ENCODE measurements around the gene SNTB2. TPM values are rescaled to one million over a fixed set of nuclear protein-coding genes. Genes with fewer than 3 reads are reported as not detected.
A peak's percentile ranks its signal among the peaks of the same experiment; 100 is the strongest.

Gene SNTB2
- total and polyA plus RNA-seq, 5 donors, result 7.0 to 30.4 (median 20.7) TPM

DNA sequence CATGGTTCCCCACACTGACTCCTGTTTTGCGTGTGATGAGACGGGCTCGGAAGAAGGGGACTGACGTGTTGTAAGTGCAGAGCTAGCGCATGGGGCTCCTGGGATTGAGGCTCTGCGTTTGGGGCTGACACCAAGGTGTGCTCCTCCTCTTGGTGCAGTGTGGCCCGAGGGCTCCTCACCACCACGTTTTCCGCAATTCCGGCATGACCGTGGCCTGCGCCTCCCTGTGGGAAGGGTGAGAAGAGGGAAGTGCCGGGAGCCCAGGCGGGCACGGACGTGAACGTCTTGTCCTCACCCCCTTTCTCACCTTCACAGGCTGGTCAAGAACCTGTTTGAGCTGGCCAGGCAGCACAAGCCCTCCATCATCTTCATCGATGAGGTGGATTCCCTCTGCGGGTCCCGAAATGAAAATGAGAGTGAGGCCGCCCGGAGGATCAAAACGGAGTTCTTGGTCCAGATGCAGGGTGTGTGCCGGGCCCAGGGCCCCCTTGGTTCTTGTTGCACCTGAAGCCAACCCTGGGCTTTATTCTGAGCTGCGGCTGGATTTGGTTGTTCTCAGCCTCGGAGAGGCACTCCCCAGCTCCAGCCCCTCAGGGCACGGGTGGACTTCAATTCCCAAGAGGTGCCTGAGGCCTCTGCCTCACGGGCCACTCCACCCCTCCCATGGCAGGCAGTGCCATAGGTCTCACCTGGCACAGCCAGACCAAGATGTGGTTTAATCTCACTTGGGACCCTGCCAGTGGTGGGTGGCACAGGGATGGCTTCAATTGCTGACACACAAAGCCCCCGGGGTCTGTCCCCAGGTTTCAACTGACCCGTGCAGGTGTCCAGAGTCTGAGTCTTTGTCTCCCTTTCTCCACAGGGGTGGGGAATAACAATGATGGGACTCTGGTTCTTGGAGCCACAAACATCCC is 133.1 kb downstream of the SNTB2 start:
- DNase-seq (peak in 1 of 3 donors; percentile 52), ATAC-seq (no peak)
- WGBS, result 91% methylated on average over 30 of the region's 30 CpGs
- no peak overlapping the region for H3K4me3 ChIP-seq (ENCODE audit: low read length)
- H3K4me1 ChIP-seq (ENCODE audit: control insufficient read depth, insufficient read depth, low read length), result no peaks in the 10 kb centered on the region
- intact Hi-C loops (cut with DNase I), result no loop called here
- no peaks in the 10 kb centered on the region for H3K27me3 ChIP-seq (ENCODE audit: control insufficient read depth, insufficient read depth)
- H3K27ac ChIP-seq (ENCODE audit: low read length), result no peak overlapping the region
- H3K9me3 ChIP-seq (ENCODE audit: control insufficient read depth, low read length), result no peaks in the 10 kb centered on the region

DNA sequence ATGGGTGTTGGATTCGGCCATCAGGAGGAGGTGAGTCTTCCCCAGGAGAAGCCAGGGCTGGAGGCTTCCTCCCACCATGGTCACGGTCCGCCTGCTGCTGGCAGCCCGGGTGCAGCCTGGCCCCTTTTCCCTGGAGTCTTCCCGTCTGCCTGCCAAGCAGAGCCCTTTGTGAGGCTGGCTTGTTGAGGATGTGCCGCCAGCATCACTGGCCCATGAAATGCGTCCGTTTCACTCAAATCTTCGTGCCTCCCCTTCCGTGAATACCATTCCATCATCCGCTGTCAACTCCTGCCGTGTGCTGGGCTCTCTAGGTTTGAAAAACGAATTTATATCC is 133.7 kb downstream of the SNTB2 start:
- intact Hi-C loops (cut with DNase I), result no loop called here
- Histone ChIP-seq H3K4me3 (ENCODE audit: low read length) (no peak overlapping the region), H3K27me3 (ENCODE audit: control insufficient read depth, insufficient read depth) (no peaks in the 10 kb centered on the region), H3K4me1 (ENCODE audit: control insufficient read depth, insufficient read depth, low read length) (no peaks in the 10 kb centered on the region), H3K9me3 (ENCODE audit: control insufficient read depth, low read length) (no peaks in the 10 kb centered on the region), H3K27ac (ENCODE audit: low read length) (no peak overlapping the region)
- no peak for DNase-seq
- 87% methylated on average over 13 of the region's 13 CpGs for WGBS
- ATAC-seq, result no peak

DNA sequence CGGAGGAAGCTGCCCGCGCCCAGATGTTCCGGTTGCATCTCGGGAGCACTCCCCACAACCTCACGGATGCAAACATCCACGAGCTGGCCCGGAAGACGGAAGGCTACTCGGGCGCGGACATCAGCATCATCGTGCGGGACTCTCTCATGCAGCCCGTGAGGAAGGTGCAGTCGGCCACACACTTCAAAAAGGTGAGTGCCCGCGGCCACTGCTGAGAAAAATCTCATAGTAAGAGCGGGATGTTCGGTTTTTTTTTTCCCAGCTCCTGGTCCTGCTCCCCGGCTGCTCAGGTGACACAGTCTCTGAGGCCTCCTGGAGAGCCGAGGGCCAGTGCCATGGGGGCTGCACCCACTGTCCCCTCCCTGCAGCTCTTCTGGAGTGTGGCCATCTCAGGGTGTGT is 134.1 kb downstream of the SNTB2 start:
- Histone ChIP-seq H3K27ac (ENCODE audit: low read length) (no peak overlapping the region), H3K4me3 (ENCODE audit: low read length) (no peak overlapping the region), H3K9me3 (ENCODE audit: control insufficient read depth, low read length) (no peaks in the 10 kb centered on the region), H3K4me1 (ENCODE audit: control insufficient read depth, insufficient read depth, low read length) (no peaks in the 10 kb centered on the region), H3K27me3 (ENCODE audit: control insufficient read depth, insufficient read depth) (no peaks in the 10 kb centered on the region)
- DNase-seq (no peak), ATAC-seq (no peak)
- intact Hi-C loops (cut with DNase I), result no loop called here
- 92% methylated on average over 22 of the region's 22 CpGs for WGBS

DNA sequence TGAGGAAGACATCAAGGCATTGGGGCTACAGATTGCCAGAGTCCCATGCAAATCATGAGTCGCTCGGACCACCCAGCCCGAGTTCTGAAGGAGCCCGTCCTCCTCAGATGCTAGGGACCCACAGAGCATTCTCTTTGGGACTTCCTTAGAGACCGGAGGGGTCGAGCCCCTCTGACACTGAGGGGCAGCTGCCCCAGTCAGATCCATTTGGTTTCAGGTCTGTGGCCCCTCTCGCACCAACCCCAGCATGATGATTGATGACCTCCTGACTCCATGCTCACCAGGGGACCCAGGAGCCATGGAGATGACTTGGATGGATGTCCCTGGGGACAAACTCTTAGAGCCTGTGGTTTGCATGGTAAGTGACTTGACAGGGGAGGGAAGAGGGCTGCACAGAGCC is 135.4 kb downstream of the SNTB2 start:
- intact Hi-C loops (cut with DNase I), result no loop called here
- Histone ChIP-seq H3K27me3 (ENCODE audit: control insufficient read depth, insufficient read depth) (no peaks in the 10 kb centered on the region), H3K4me3 (ENCODE audit: low read length) (no peak overlapping the region), H3K4me1 (ENCODE audit: control insufficient read depth, insufficient read depth, low read length) (no peaks in the 10 kb centered on the region), H3K9me3 (ENCODE audit: control insufficient read depth, low read length) (no peaks in the 10 kb centered on the region), H3K27ac (ENCODE audit: low read length) (no peak overlapping the region)
- WGBS, result 86% methylated on average over 7 of the region's 7 CpGs
- DNase-seq (no peak), ATAC-seq (no peak)

DNA sequence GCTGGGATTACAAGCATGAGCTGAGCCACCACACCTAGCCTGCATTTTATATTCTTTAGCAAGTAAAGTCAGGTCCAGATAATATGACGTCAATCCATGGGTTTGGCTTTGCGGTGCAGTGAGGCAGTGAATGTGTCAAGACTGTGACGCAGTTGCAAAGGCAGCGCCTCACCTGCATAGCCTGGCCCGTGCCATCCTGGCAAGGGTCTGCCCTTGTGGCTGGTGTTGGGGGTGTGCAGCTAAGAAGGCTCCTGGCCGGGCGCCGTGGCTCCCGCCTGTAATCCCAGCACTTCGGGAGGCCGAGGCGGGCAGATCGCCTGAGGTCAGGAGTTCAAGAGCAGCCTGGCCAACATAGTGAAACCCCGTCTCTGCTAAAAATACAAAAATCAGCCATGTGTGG is 136.5 kb downstream of the SNTB2 start:
- Histone ChIP-seq H3K9me3 (ENCODE audit: control insufficient read depth, low read length) (no peaks in the 10 kb centered on the region), H3K4me1 (ENCODE audit: control insufficient read depth, insufficient read depth, low read length) (peaks cover 2% of the 10 kb centered on the region), H3K27ac (ENCODE audit: low read length) (no peak overlapping the region), H3K27me3 (ENCODE audit: control insufficient read depth, insufficient read depth) (no peaks in the 10 kb centered on the region), H3K4me3 (ENCODE audit: low read length) (no peak overlapping the region)
- intact Hi-C loops (cut with DNase I), result no loop called here
- ATAC-seq, result no peak
- WGBS, result 91% methylated on average over 14 of the region's 14 CpGs
- DNase-seq, result no peak

DNA sequence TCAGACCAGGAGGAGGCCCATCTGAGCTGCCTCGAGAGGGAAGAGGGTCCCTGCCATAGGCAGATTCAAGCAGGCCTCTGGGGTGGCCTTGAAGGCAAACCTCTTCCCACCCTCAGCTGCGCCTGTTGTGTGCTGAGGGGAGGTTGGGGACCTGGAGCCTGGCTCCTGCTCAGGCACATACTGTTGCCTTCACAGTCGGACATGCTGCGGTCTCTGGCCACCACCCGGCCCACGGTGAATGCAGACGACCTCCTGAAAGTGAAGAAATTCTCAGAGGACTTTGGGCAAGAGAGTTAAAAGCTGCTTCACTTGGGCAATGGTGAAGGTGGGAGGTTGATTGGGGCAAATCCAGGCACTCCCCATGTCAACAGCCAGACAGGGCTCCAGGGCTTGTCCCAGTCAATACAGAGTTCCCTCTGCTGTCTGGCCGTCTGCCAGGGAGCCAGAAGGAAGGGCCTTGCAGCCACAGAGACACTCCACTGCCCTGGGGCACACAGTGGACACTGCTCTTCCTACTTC is 137.1 kb downstream of the SNTB2 start:
- ATAC-seq (peak; percentile 34 to 54), DNase-seq (peak; percentile 71 to 87 (median 87))
- 79% methylated on average over 8 of the region's 8 CpGs for WGBS
- no peaks in the 10 kb centered on the region for H3K27me3 ChIP-seq (ENCODE audit: control insufficient read depth, insufficient read depth)
- intact Hi-C loops (cut with DNase I), result no loop called here
- no peak overlapping the region for H3K27ac ChIP-seq (ENCODE audit: low read length)
- no peak overlapping the region for H3K4me3 ChIP-seq (ENCODE audit: low read length)
- no peaks in the 10 kb centered on the region for H3K9me3 ChIP-seq (ENCODE audit: control insufficient read depth, low read length)
- H3K4me1 ChIP-seq (ENCODE audit: control insufficient read depth, insufficient read depth, low read length), result peaks cover 2% of the 10 kb centered on the region

DNA sequence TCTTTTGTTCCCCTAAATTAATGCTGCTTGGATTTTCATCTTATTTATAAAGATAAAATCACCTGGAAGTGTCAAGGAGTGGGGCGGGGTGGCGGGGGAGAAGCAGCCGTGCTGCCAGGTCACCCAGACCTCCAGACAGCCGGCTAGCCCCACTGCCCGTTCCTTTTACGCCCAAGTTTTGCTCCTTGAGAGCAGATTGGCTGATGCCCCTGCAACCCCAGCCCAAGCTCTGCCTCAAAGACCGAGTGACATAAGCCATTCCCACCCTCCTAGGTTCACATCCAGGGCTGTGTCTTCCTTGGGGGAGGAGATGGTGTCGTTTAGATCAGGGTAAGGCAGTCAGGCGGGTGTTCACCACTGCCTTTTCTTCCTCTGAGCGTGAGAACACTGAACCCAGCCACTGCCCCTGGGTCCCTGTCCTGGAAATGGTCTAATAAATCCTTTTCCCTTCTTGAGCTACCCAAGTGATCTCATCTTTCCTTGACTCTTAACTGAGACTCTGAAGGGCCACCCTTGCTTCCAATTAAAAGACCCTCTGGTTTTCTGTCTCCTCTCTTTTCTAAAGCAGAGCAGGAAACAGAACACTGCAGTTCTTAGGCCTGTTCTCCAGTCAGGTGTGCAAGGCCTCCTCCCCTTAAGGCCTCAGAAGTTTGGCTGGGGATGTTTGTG is 137.8 kb downstream of the SNTB2 start:
- H3K9me3 ChIP-seq (ENCODE audit: control insufficient read depth, low read length), result no peaks in the 10 kb centered on the region
- WGBS, result 76% methylated on average over 10 of the region's 10 CpGs

DNA sequence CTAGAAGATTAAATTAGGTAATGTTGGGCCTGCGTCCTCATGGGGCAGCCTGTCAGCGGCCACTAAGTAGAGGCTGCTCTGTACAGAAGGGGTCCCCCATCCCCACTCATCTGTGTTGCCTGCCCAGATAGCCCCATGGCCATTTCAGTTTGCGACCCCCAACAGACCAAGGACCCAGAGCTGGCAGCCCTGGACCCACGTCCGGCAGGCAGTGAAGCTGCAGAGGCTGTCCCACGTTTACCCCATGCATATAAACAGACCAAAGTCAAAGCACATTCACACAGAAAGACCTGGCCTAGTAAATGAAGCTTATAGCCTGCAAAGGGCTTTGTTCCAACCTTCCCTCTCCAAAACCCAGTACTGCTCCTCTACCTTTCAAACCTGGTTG is 138.8 kb downstream of the SNTB2 start:
- intact Hi-C loops (cut with DNase I), result no loop called here
- peaks cover 6% of the 10 kb centered on the region for H3K4me1 ChIP-seq (ENCODE audit: control insufficient read depth, insufficient read depth, low read length)
- H3K4me3 ChIP-seq (ENCODE audit: low read length), result no peak overlapping the region
- ATAC-seq, result no peak
- 82% methylated on average over 6 of the region's 6 CpGs for WGBS
- no peak for DNase-seq
- H3K27me3 ChIP-seq (ENCODE audit: control insufficient read depth, insufficient read depth), result no peaks in the 10 kb centered on the region
- no peak overlapping the region for H3K27ac ChIP-seq (ENCODE audit: low read length)
- H3K9me3 ChIP-seq (ENCODE audit: control insufficient read depth, low read length), result no peaks in the 10 kb centered on the region

More for the DNA sequence above, 137.8 kb downstream of the SNTB2 start:
- intact Hi-C loops (cut with DNase I), result no loop called here
- DNase-seq (no peak), ATAC-seq (no peak)
- H3K4me1 ChIP-seq (ENCODE audit: control insufficient read depth, insufficient read depth, low read length), result peaks cover 6% of the 10 kb centered on the region
- no peak overlapping the region for H3K27ac ChIP-seq (ENCODE audit: low read length)
- no peak overlapping the region for H3K4me3 ChIP-seq (ENCODE audit: low read length)
- H3K27me3 ChIP-seq (ENCODE audit: control insufficient read depth, insufficient read depth), result no peaks in the 10 kb centered on the region

DNA sequence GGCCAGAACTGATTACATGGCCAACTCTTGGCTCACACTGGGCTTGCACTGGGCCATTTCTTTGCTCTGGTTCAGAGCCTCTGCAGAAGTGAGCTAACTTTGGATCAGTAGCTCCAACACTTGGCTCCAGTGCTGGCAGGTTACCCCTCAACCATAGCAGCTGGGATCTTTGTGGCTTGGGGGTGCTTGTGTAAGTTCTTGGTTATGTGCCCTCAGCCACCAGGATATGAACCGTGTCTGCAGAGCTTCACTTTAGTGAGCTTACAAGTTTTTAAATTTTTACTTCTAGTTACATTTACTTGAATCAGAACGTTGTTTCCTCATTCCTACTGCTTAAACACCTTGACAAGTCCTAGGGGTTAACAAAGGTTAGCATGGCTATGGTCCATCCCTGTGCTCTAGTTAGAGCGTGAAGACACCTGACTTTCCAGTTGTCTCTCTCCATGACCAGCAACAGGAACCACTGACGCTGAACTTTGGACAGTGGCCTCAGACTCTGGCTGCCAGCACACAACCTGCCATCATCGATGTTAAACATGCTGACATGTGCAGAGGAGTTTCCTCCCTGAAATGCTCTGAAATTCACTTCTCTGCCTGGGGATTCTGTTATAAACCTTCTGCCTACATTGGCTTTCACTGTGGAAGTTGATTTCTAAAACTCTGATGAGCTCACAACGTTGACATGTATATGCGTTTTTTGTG is 139.4 kb downstream of the SNTB2 start:
- no peak for DNase-seq
- no peak overlapping the region for H3K4me3 ChIP-seq (ENCODE audit: low read length)
- peaks cover 6% of the 10 kb centered on the region for H3K4me1 ChIP-seq (ENCODE audit: control insufficient read depth, insufficient read depth, low read length)
- ATAC-seq, result no peak
- intact Hi-C loops (cut with DNase I), result no loop called here
- H3K27me3 ChIP-seq (ENCODE audit: control insufficient read depth, insufficient read depth), result no peaks in the 10 kb centered on the region
- 57% methylated on average over 7 of the region's 7 CpGs for WGBS
- no peaks in the 10 kb centered on the region for H3K9me3 ChIP-seq (ENCODE audit: control insufficient read depth, low read length)
- no peak overlapping the region for H3K27ac ChIP-seq (ENCODE audit: low read length)

DNA sequence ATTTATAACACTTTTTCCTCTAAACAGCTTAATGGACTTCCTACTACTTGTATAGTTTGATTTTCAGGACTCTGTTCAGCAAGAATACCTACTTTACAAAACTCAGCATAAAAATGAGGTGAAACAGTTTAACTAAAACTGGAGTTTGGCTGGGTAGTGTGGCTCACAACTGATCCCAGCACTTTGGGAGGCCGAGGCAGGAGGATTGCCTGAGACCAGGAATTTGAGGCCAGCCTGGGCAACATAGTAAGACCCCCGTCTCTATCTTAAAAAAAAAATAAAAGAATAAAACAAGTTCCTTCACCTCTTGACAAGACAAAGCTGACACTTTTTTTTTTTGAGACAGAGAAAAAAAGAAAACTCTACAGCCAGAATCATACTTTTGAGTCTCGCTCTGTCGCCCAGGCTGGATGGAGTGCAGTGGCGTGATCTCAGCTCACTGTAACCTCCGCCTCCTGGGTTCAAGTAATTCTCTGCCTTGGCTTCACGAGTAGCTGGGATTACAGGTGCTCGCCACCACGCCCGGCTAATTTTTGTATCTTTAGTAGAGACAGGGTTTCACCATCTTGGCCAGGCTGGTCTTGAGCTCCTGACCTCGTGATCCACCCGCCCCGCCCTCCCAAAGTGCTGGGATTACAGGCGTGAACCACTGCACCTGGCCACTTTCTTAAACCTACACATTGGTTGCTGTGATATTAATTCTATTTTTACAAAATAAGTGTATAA is 140.8 kb downstream of the SNTB2 start:
- Histone ChIP-seq H3K27me3 (ENCODE audit: control insufficient read depth, insufficient read depth) (no peaks in the 10 kb centered on the region), H3K4me1 (ENCODE audit: control insufficient read depth, insufficient read depth, low read length) (peaks cover 6% of the 10 kb centered on the region), H3K4me3 (ENCODE audit: low read length) (no peak overlapping the region), H3K27ac (ENCODE audit: low read length) (no peak overlapping the region), H3K9me3 (ENCODE audit: control insufficient read depth, low read length) (no peaks in the 10 kb centered on the region)
- intact Hi-C loops (cut with DNase I), result no loop called here
- no peak for DNase-seq
- no peak for ATAC-seq
- WGBS, result 94% methylated on average over 14 of the region's 14 CpGs
